ENCODE data around the gene PIWIL1. TPM values are rescaled to one million over a fixed set of nuclear protein-coding genes. Genes with fewer than 3 reads are reported as not detected.

PIWIL1 gene
- total RNA-seq, 1 experiment from 2014 or later: not detected

DNA sequence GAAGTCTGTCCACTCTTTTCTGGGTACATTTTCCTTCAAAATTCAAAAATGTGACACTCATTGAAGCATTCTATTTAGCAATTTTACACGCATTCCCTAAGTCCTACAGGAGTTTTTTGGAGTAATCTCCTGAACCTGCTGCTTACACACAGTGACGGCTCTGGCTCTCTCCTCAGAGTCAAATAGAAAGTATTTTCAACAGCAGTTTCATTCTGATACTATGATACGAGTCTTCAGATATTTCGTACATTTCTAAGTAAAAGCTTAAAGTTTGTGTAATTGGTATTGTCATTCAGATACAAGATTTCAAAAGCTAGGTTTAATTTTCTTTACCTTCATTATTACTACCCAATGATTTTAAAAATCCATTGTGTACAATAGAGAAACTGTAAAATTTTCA, 36.4 kb downstream of the PIWIL1 start:
- no peak for DNase-seq
- H3K27me3 ChIP-seq (ENCODE audit: control insufficient read depth, insufficient read depth, low read length): no peaks in the 10 kb centered on the region; the same call in 1 of the 2 replicates
- no peaks in the 10 kb centered on the region for H3K36me3 ChIP-seq (replicated peaks; ENCODE audit: control insufficient read depth, insufficient read depth, low read length)
- no peak overlapping the region for H3K4me3 ChIP-seq (ENCODE audit: insufficient read depth, low read depth, low read length)

DNA sequence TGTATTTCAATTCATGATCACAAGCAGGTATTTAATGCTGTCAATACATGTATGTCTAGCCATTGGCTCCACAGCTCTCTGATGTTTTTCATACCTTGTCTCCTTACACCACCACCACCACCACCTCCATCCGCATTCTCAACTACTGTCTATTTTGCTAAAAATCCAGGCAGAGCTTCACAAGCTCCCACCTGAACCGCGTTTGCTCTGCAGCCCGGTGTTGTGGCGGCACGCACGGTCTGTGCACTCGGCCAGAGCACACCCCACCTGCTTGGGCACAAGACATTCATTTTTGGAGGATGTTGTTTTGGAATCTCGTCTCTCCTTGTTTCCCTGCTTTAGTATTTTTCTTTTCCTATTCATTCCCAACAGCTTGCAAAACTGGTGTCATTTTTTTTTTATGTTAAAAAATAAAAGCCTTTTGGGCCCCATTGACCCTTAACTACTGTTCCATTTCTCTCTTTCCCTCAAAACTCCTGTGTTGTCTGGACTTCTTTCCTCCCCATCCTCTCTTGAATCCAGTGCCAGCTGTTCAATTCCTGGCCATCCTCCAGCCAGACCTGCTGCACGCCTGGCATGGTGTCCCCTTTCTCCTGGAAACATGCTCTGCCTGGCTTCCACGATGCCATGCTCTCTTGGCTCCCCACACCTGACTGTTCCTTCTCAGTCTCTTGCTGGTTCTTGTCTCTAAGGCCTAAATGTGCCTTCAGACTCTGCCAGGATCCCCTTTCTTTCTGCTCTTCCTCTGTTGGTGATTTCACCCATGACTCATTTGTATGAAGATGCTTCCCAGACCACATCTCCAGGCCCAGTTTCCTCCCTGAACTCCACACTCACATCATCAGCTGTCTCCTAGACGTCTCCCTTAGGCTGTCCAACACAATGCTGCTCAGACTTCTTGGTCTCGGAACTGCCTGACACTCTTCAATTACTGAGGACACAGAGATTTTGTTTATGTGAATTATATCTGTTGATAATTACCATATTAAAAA, 37.9 kb downstream of the PIWIL1 start:
- no peak for DNase-seq
- H3K27me3 ChIP-seq (ENCODE audit: control insufficient read depth, insufficient read depth, low read length): no peaks in the 10 kb centered on the region; the same call in 1 of the 2 replicates
- no peaks in the 10 kb centered on the region for H3K36me3 ChIP-seq (replicated peaks; ENCODE audit: control insufficient read depth, insufficient read depth, low read length)
- H3K4me3 ChIP-seq (ENCODE audit: insufficient read depth, low read depth, low read length): no peak overlapping the region

DNA sequence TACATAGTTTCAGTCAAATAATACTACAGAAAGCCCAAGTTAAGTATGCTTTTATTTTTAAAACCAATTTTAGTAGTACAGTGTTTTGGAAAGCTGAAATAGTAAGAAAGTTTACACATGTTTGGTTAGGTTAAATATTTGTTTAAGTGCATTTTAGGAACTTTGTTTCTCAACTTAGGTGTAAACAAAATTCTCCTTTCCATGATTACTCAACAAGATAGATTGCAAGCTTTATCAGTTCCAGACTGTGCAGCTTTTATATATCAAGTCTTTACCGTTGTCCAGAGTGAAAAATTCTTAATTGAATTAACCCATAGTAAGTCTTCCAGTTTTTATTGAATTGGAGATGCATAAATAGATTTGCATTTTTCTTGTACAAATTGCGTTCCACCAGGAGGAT, 45.1 kb downstream of the PIWIL1 start:
- Histone ChIP-seq H3K36me3 (replicated peaks; ENCODE audit: control insufficient read depth, insufficient read depth, low read length) (no peaks in the 10 kb centered on the region), H3K4me3 (ENCODE audit: insufficient read depth, low read depth, low read length) (no peak overlapping the region), H3K27me3 (ENCODE audit: control insufficient read depth, insufficient read depth, low read length) (no peaks in the 10 kb centered on the region; the same call in 1 of the 2 replicates)
- DNase-seq: no peak

DNA sequence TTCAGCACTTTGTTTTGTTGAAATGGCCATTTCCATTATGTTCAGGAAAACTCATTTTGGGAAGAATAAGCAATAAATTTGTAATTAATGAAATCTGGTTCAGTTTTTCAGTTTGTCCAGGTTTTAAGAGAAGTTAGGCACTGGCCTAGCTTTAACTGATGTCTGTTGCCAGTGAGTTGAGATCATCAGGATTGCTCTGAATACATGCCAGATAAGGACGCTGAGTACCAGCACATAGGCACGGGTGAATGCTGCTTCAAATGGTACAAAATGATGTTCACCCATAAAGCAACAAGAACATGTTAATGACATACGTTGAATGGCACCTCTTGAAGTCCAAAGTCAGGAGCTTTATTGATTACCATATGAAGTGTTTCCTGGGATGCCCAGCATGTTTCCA, 46.5 kb downstream of the PIWIL1 start:
- Histone ChIP-seq H3K27me3 (ENCODE audit: control insufficient read depth, insufficient read depth, low read length) (no peaks in the 10 kb centered on the region), H3K36me3 (replicated peaks; ENCODE audit: control insufficient read depth, insufficient read depth, low read length) (no peaks in the 10 kb centered on the region), H3K4me3 (ENCODE audit: insufficient read depth, low read depth, low read length) (no peak overlapping the region)
- no peak for DNase-seq

DNA sequence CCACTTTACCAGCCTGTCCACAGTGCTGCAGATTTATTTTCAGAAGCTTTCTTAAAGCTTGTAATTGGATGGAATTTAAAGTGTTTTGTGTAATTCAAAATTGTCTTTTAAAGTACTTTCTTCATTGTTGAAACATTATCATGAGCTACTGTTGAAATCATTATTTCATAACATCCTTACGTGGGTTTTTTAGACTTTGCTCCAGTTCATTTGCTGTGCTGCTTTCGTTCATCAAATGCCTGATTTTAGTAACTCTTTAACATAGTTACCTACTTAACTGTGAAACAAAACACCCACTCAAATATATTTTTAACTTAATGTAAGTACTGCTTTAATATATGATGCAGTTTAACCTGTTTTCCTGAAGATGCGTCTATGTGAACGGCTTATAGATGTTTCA, 47.5 kb downstream of the PIWIL1 start:
- no peak for DNase-seq
- Histone ChIP-seq H3K4me3 (ENCODE audit: insufficient read depth, low read depth, low read length) (no peak overlapping the region), H3K27me3 (ENCODE audit: control insufficient read depth, insufficient read depth, low read length) (no peaks in the 10 kb centered on the region), H3K36me3 (replicated peaks; ENCODE audit: control insufficient read depth, insufficient read depth, low read length) (no peaks in the 10 kb centered on the region)

DNA sequence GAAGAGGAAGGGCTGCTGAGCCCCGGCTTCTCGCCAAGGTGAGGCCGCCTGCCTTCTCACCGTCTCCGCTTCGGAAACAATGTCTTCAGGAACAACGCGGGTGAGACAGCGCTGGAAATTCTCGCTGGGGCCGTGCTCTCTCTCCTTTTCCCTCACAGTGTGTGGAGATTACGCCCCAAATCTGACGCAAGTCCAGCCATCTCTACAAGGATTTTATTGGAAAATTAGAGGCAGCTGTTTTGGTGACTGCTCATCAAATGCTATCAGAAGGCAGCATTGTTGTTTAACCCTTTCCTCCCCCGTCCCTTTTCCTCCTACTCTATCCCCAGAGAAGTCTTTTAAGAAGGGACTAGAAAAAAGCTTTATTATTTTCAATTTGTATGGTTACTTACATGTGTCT, 53.5 kb downstream of the PIWIL1 start:
- H3K27me3 ChIP-seq (ENCODE audit: control insufficient read depth, insufficient read depth, low read length): no peaks in the 10 kb centered on the region

DNA sequence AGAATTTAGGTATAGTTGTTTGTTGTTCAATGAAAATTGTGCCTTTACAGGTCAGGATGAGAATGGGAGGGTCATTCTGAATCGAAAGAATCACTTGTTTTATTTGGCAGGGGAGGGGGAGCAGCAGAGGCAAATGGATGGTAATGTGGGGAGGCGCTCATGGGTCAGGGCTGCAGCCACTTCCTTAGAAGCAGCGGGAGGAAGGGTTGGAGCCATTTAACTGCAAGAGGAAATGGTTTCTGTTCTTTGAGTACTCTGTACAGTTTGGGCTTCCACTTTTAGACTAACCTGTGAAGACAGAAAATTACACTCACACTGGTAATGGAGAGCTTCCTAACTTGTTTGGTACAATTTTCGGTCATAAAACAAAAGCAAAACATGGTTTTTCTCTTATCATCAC, 57.2 kb downstream of the PIWIL1 start:
- no peaks in the 10 kb centered on the region for H3K36me3 ChIP-seq (replicated peaks; ENCODE audit: control insufficient read depth, insufficient read depth, low read length)
- no peaks in the 10 kb centered on the region for H3K27me3 ChIP-seq (ENCODE audit: control insufficient read depth, insufficient read depth, low read length)
- DNase-seq: peak; percentile 54
- H3K4me3 ChIP-seq (ENCODE audit: insufficient read depth, low read depth, low read length): no peak overlapping the region

More for the DNA sequence above, 53.5 kb downstream of the PIWIL1 start:
- H3K4me3 ChIP-seq (ENCODE audit: insufficient read depth, low read depth, low read length): no peak overlapping the region
- no peak for DNase-seq
- no peaks in the 10 kb centered on the region for H3K36me3 ChIP-seq (replicated peaks; ENCODE audit: control insufficient read depth, insufficient read depth, low read length)

DNA sequence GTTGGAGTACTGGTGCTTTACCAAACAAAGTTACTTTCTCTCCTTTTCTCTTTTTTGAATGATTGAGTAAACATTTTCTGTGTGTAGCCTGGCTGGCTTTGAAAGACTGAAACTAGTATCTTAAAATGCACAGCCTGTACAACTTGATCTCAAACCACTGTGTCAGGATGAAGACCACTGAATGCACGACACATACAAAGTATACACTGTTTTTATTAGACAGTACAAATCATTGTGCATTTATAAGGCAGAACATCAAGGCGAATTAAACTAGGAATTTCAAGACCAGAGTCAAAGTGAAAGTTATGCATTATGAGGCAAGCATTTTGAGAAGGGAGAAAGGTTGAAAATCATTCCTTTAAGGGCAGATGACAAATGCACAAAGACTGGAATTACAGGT, 59.0 kb downstream of the PIWIL1 start:
- H3K4me3 ChIP-seq (ENCODE audit: insufficient read depth, low read depth, low read length): no peak overlapping the region
- H3K27me3 ChIP-seq (ENCODE audit: control insufficient read depth, insufficient read depth, low read length): no peaks in the 10 kb centered on the region
- H3K36me3 ChIP-seq (replicated peaks; ENCODE audit: control insufficient read depth, insufficient read depth, low read length): no peaks in the 10 kb centered on the region
- DNase-seq: no peak

DNA sequence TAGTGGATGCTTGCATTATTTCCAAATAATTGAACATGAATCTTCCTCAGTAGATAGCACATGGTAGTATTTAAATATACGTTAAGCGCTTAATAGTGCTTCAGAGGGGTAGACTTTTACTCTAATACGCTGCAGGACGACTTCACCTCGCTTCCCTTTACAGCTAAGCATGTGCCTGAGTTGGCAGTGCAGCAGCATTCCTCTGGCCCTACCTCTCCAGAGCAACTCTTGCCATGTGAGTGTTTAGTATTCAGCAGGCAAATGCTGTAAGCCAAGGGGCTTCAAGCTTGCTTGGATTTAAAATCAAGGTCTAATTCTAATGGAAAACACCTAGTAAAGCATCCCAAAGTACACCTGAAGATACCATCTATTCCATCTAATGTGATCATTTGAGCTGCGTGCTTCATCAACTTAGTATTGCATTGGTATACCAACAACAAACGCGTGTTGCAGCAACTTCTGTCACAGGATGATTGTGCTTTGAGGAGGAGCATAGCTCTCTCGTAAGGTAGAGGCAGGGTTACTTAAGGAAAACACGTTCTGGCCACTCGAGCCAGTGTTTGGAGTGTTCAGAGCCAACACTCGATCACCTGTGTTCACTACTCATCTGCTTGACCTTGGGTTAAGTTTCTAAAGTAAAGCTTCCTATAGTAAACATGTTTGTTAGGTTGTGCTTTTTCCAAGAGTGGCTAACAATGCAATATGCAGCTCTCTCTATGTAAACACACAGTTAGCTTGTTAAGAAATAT, 60.6 kb downstream of the PIWIL1 start:
- Histone ChIP-seq H3K27me3 (ENCODE audit: control insufficient read depth, insufficient read depth, low read length) (no peaks in the 10 kb centered on the region), H3K4me3 (ENCODE audit: insufficient read depth, low read depth, low read length) (no peak overlapping the region), H3K36me3 (replicated peaks; ENCODE audit: control insufficient read depth, insufficient read depth, low read length) (no peaks in the 10 kb centered on the region)
- DNase-seq: no peak

DNA sequence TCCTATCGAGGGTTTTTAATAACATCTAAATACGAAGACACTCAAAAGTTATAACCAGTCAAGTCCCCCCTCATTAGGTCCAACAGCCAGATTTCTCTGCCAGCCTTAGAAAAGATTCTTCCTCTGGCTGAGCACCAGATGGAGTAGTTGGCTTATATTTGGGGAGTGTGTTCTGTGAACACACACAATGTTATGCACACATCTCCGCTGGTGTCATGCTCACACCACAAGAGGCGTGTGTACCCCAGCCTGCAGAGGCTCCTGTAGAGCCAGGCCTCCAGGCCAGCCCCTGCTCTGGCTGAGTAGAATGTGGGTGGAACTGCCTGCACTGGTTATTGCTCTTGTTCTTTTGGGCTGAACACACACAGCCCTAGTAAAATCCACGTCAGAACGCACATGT, 64.0 kb downstream of the PIWIL1 start:
- no peaks in the 10 kb centered on the region for H3K36me3 ChIP-seq (replicated peaks; ENCODE audit: control insufficient read depth, insufficient read depth, low read length)
- H3K4me3 ChIP-seq (ENCODE audit: insufficient read depth, low read depth, low read length): no peak overlapping the region
- no peaks in the 10 kb centered on the region for H3K27me3 ChIP-seq (ENCODE audit: control insufficient read depth, insufficient read depth, low read length)
- DNase-seq: peak; percentile 47

DNA sequence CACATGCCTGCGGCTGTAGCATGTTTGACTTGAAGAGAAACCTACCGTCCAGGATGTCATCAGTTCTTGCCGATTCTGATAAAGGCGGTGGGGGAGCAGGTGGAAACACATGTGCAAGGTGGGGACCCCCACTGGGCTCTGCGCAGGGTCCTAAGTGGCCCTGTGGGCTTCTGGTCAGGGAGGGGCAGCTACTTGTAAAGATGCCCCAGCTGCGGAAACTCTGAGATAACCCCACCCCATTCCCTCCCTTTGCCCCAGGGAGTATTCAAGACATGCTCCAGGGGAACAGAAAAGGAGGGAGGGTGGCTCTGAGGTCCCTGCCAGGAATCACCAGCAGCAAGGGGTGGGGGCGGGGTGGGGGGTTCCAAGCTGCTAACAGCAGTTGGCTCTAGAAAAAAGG, 67.6 kb downstream of the PIWIL1 start:
- peak; percentile 56 for DNase-seq
- Histone ChIP-seq H3K4me3 (ENCODE audit: insufficient read depth, low read depth, low read length) (no peak overlapping the region), H3K36me3 (replicated peaks; ENCODE audit: control insufficient read depth, insufficient read depth, low read length) (no peaks in the 10 kb centered on the region), H3K27me3 (ENCODE audit: control insufficient read depth, insufficient read depth, low read length) (no peaks in the 10 kb centered on the region)

DNA sequence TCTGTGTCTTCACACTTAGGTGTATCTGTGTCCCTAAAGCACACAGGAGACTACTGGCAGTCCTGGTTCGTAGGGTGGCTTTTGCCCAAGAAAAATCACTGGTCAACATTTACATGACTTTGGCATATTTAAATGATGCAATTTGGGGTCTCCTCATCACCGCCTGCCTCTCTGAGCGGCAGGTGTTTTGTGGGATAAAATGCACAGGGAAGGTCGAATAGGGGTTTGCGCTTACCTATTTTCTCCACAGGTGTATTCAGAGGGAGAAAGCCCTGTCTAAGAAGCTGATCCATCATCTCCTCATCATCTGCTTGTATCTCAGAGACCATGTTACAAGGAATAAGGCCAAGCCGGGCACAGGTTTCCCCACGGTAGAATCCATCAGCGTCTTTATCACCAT, 74.7 kb downstream of the PIWIL1 start:
- Histone ChIP-seq H3K27me3 (ENCODE audit: control insufficient read depth, insufficient read depth, low read length) (no peaks in the 10 kb centered on the region), H3K36me3 (replicated peaks; ENCODE audit: control insufficient read depth, insufficient read depth, low read length) (no peaks in the 10 kb centered on the region), H3K4me3 (ENCODE audit: insufficient read depth, low read depth, low read length) (no peak overlapping the region)
- no peak for DNase-seq

DNA sequence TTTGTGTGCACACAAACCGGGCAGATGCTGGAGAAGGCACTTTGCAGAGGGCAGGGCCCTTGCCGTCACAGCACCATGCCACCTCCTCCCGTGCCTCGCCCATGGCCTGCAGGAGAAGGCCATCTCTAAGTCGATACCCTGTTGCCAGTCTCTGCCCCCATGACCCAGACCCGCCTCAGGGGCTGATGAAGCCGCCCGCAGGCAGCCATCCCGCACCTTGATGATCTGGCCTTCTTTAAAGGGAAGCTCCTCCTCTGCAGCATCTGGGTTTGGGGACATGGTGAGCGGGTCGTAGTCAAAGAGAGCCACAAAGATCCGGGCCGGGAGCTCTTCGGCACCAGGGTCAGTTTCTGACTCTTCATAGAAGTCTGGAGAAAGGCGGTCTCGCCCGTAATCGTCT, 76.2 kb downstream of the PIWIL1 start:
- Histone ChIP-seq H3K27me3 (ENCODE audit: control insufficient read depth, insufficient read depth, low read length) (no peaks in the 10 kb centered on the region), H3K36me3 (replicated peaks; ENCODE audit: control insufficient read depth, insufficient read depth, low read length) (no peaks in the 10 kb centered on the region), H3K4me3 (ENCODE audit: insufficient read depth, low read depth, low read length) (no peak overlapping the region)
- no peak for DNase-seq

DNA sequence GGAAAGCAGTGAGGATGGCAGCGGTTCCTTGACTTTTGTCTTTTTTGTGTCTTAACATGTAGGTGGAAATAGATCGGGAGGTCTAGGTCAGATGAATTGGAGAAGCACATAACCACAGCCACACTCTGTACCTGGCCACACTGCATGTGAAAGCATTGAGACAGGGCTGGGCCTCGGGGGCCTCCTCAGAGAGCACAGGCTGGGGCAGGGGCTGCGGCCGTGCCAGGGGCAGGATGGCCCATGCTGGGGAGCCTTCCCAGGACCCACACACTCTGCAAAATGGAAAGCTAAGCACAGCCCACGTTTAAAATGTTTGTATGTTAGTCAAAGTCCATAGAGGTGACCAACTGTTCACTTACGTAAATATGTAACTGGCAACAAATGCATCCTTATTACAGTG, 76.7 kb downstream of the PIWIL1 start:
- Histone ChIP-seq H3K27me3 (ENCODE audit: control insufficient read depth, insufficient read depth, low read length) (no peaks in the 10 kb centered on the region), H3K4me3 (ENCODE audit: insufficient read depth, low read depth, low read length) (no peak overlapping the region), H3K36me3 (replicated peaks; ENCODE audit: control insufficient read depth, insufficient read depth, low read length) (no peaks in the 10 kb centered on the region)
- no peak for DNase-seq

DNA sequence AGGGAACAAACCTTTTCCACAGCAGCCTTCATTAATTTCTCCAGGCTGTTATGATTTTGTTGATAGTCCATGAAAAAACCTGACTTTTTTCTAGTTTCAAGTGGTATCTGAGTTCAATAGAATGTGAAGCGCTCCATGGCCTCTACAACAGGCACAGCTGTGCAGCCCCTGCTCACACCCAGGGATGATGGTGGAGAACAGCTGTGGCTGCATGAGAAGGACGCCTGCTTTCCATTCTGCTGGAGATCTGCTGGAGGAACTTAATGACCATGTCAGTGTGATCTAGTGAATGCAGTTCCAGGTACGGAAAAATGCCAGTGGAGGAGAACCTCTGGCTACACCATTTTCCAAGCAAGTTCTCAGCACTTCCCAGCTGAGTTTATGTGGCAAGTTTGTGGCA, 80.6 kb downstream of the PIWIL1 start:
- no peak for DNase-seq
- H3K27me3 ChIP-seq (ENCODE audit: control insufficient read depth, insufficient read depth, low read length): no peaks in the 10 kb centered on the region
- H3K4me3 ChIP-seq (ENCODE audit: insufficient read depth, low read depth, low read length): no peak overlapping the region
- no peaks in the 10 kb centered on the region for H3K36me3 ChIP-seq (replicated peaks; ENCODE audit: control insufficient read depth, insufficient read depth, low read length)

Measured in H7 (cell line).